Bone marrow (tissue), 2 donors: ENCODE measurements around the gene ZBTB43.
"Not testable (repeated sequence)": the region's sequence is repeated elsewhere in the genome, so short reads cannot be mapped to it uniquely, and the experiment has no call there.

Experiments
- DNase-seq, 2 donors: peaks; one replicate each; lab custom pipeline; 2025; lab: John Stamatoyannopoulos, UW

ZBTB43 gene

DNA sequence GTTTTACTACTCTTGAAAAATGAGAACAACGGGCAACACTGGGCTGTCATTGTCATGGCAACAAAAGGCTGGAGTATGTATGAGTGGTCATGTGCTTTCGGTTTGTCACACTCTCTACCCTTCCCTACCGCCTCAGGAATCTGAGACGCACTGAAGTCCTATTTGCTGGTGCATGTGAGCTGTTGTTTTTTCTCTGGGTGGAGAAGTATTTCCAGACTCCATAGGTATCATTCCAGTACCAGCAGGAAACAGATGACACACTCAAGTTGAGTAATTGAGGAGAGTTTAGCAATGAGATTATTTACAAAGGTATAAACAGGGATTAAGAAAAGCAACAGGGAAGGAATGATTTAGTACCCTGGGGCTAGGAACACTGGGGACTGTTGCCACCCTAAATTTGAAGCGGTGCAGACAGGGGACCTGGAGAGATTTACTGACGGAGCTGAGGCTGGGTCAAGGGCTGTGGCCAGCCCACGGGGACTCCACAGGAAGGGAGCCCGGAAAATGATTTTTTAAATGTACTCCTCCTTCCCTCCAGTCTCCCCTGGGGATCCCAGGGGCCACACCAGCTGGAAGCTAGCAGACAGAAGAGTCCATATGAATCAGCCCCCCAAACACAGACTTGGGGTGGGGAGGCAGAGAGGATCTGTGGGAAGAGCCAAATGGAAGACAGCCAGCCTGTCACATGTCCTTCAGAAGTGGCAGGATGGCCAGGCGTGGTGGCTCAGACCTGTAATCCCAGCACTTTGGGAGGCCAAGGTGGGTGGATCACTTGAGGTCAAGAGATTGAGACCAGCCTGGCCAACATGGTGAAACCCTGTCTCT lies 13.2 kb upstream of the ZBTB43 start:
- DNase-seq = no peak

DNA sequence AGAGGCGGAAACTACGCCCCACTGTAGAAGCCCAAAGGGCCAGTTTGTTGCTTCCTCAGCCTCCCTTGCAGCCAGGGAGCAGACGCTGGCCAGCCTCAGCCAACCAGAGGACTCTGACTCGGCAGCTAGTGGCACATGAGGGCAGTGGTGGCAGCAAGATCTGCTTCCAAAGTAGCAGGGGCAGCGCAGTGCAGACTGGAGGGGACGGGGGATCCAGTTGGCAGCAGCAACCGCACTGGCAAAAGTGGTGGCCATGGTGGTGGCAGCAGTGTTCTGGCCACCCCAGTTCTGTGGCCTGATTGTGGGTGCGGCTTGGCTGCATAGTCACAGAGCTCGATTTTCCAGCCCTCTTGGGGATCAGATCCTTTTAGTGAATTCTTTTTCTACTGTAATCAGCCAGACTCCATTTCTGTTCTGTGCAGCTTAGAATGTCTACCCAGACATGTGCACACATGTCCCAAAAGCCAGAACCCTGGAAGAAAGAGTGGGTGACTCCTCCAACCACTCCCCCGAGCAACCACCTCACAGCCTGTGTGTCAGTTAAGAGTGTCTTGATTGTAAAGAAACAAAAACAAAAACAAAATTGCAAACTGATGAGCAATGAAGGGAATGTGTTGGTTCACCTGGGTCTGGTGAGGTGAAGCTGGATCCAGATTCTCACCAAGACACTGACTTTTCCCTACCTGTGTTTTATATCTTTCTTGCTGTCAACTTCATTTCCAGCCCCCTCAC lies 11.0 kb upstream of the ZBTB43 start:
- DNase-seq = no peak

DNA sequence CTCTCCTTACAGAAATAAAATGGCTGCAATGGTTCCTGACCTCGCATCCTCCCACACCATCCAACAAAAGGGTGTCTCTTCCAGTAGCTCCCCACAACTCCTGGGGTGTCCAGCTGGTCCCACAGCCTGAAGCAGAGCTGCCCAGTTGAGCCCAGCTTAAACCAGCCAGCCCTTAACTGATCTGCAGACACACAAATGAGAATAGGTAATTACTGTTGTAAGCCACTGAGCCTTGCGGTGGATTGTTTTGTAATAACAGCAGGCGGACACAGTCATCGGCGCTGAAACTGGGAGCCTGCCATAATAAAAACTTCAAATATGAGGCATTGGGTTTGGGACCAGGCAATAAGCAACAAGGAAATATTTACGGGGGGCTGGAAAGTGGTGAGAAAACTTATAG lies 10.4 kb upstream of the ZBTB43 start:
- DNase-seq = no peak

DNA sequence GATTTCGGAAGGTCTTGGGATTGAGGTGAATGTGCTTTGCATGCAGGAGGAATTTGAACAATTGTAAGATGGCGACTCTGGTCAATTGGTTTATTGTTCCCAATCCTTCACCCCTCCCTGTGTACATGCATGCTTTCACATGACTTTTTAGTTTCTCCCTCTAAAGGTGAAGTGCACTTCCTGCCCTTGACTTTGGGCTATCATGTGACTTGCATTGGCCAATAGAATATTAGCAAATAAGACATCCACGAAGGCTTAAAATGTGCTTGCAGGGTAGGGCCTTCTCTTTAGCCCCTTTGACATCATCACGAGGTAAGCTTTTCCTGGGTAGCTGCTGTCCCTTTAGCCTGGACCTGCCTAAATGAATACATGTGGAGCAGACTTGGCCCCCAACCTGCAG lies 8.1 kb upstream of the ZBTB43 start:
- no peak for DNase-seq

DNA sequence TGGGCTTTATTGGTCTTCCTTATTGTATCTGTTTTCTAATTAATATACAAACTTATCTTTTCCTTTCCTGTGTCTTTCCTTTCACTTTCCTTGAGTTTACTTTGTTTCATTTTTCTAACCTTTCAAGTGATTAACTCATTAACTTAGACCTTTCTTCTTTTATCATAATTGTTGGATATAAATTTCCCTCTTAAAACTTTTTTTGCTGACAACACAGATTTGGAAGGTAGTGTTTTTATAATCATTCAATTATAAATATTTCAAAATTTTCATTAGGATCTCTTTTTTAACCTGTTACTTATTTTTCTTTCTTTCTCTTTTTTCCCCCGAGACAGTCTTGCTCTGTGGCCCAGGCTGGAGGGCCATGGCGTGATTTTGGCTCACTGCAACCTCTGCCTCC lies 6.9 kb upstream of the ZBTB43 start:
- DNase-seq = no peak

DNA sequence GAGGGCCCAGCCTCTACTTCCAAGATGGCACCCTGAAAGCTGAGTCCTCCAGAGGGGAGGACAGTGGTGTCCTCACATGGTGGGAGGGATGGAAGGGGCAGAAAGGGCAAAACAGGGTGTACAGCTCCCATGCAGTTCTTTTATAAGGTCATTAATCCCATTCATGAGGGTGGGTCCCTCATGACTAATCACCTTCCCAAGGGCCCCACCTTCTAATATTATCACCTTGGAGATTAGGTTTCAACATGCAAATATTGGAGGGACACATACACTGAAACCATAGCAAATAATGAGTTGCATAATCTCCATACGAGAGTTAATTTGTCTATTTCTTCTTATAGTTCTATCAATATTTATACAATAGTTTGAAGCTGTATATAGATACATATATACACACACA lies 5.8 kb upstream of the ZBTB43 start:
- no peak for DNase-seq

DNA sequence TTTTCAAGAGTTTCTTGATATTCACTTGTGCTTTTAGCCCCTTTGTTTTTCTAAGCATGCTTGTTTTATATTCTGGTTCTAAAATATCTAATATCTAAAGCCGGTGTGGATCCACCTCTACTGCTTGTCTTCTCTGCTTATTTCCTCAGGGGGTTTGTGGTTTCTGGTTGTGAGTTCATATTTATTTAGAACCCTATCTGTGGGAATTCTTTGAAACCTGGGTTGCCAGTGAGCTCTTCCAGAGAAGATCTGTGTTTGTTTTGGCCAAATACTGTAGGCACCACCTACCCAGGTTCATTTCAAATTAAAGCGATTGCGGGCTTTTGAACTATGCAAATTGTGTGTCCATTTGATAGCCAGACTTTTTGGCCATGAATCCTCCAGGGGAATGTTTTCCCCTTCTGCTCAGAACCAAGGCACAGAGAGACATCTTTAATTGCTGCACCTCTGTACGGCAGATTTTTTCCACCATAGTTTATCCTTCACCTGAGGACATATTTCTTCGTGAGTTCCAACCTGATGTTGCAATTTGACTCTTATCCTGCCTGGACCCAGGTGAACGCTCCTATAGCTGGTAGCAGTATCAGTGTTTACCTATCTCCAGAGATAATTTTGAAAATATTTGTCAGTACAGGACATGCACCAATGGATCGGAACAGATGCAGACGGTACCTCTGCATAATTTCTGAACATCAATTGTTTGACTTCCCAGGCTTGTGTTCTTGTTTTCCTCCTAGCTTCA lies 2.4 kb upstream of the ZBTB43 start:
- no peak for DNase-seq

DNA sequence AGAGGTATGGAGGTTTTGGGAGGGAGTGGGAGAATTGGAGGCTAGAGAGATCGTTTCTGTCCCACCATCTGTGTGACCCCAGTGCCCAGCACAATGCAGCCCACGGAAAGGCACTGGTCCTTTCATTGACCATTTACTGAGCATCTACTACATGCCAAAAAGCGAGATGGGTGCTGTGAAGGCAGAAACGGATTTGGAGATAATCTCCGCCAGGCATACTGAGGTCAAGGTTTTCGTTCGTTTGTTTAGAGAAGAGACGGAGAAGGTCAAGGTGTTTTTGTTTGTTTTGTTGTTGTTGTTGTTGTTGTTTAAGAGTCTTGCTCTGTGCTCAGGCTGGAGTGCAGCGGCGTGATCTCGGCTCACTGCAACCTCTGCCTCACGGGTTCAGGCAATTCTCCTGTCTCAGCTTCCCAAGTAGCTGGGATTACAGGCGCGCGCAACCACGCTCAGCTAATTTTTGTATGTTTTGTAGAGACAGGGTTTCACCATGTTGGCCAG lies 593 bp upstream of the ZBTB43 start:
- no peak for DNase-seq

DNA sequence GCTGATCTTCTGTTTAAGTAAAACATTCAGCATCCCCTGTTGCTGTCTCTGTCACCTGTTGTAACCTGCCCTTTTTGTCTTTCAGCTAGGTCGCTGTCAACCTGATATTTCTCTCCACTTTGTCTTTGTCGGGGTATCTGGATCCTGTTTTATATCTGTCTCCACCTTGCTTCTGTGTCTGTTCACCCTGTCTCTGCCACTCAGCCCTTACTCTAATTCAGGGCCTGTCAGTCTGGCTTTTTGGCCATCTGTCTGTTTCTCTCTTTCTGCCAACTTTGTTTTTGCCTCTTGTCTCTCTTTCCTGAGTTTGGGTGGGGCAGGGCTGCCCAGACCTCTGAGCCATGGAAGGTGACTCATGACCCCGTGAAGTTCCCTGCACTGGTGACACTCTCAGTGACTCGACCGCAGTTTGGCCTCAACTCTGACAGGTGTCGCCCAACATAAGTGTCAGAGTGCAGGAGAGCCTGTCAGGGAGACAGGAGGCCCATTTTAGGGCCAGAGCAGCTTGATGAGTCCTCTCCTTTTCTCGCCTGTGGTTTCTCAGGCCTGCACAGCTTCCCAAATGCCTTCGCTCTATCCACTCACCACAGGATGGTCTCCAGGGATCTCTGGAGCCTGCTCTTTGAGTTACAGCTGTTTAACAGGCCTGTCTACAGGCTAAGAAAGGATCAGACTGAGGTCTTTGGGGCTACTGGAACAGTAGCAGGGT lies 868 bp downstream of the ZBTB43 start:
- peak; percentile 62 to 68 for DNase-seq

DNA sequence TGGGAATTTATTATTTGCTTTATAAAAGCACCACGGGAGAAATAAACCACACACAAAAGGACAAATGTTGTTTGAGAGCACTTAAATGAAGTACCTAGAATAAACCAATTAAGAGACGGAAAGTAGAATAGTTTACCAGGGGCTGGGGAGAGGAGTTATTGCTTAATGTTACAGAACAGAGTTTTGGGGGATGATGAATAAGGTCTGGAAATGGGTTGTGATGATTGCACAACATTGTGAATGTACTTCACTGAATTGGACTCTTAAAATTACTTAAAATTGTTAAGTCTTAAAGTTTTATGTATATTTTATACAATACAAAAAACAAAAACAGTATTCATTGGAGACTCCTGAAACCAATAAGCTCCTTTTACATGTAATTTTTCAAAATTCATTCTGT lies 1.5 kb downstream of the ZBTB43 start:
- no peak for DNase-seq

DNA sequence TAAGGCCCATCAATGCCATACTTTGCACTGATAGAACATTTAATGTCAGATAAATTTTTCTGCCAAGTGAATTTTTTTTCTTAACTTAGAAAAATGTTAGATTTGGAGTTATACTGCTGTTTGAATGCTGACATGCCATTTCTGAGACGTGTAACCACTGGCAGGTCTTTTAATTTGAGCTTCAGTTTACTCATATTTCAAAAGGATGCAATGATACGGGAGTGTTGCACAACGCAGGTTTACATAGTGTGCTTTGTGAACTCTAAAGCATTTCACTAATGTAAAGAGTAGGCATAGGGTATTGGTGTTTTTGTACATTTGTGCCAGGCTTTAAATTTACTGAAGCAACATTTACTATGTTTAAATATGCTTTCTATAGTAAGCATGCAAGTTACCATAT lies 4.2 kb downstream of the ZBTB43 start:
- DNase-seq = no peak

DNA sequence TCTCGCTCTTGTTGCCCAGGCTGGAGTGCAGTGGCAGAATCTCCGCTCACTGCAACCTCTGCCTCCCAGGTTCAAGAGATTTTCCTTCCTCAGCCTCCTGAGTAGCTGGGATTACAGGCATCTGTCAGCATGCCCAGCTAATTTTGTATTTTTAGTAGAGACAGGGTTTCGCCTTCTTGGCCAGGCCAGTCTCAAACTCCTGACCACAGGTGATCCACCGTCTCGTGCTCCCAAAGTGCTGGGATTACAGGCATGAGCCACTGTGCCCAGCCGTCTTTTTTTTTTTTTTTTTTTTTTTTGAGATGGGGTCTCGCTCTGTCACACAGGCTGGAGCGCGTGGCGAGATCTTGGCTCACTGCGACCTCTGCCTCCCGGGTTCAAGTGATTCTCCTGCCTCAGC lies 5.4 kb downstream of the ZBTB43 start:
- not testable (repeated sequence) for DNase-seq

DNA sequence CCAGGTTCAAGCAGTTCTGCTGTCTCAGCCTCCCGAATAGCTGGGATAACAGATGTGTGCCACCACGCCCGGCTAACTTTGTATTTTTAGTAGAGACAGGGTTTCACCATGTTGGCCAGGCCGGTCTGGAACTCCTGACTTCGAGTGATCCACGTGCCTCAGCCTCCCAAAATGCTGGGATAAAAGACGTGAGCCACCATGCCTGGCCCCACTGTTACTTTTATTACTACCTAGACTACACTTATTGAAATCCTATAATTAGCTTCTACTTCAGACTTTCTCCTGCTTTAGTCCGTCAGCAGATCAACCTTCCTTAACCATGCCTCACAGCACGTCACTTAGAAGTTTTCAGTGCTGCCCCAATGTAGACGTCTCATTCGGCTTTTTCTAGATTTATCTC lies 8.2 kb downstream of the ZBTB43 start:
- no peak for DNase-seq

DNA sequence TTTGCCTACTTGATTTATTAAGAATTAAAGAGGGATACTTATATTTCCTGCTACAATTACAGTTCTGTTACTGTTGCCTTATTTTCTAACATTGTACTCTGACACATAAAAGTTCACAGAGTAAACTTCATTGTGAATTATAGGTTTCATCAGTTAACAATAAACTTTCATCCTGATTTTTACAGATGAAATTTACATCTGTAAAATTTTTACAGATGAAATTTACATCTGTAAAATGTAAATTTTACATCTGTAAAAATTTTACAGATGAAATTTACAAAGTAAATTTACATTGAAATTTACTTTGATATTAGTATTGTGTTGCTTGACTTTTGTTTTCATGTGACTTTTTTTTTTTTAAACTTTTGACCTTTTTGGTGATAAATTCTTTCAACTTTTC lies 9.3 kb downstream of the ZBTB43 start:
- no peak for DNase-seq

DNA sequence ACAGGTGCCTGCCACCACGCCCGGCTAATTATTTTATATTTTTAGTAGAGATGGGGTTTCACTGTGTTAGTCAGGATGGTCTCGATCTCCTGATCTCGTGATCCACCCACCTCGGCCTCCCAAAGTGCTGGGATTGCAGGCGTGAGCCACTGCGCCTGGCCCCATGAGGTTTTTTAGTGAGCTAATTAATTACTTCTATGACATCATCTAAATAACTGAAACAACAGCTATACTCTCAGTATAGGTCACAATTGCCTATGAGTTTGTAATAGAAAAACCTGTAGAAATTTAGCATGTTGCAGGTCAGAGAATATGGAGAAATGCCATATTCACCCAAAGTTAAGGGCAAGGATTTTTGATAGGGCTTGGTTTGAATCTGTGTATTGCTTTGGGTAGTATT lies 12.8 kb downstream of the ZBTB43 start:
- DNase-seq = not testable (repeated sequence)

DNA sequence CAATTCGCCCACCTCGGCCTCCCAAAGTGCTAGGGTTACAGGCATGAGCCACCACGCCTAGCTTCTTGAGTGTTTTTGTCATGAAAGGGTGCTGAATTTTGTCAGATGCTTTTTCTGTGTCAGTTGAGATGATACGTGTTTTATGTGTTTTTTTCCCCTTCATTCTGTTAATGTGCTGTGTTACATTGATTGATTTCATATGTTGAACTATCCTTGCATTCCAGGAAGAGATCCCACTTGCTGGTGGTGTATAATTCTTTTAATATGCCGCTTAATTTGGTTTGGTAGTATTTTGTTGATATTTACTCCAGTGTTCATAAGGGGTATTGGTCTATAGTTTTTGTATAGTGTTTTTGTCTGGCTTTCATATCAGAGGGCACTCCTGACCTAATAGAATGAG lies 13.6 kb downstream of the ZBTB43 start:
- no peak for DNase-seq

DNA sequence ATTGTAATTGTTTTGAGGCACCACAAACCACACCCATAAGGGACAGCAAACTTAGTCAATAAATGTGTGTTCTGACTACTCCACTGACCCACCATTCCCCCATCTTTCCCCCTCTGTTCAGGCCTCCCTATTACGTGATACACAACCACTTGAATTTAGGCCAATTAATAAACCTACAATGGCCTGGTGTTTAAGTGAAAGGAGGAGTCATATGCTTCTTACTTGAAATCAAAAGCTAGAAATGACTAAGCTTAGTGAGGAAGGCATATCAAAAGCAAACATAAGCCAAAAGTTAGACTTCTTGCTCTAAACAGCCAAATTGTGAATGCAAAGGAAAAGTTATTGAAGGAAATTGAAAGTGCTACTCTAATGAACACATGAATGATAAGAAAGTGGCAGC lies 14.6 kb downstream of the ZBTB43 start:
- no peak for DNase-seq

DNA sequence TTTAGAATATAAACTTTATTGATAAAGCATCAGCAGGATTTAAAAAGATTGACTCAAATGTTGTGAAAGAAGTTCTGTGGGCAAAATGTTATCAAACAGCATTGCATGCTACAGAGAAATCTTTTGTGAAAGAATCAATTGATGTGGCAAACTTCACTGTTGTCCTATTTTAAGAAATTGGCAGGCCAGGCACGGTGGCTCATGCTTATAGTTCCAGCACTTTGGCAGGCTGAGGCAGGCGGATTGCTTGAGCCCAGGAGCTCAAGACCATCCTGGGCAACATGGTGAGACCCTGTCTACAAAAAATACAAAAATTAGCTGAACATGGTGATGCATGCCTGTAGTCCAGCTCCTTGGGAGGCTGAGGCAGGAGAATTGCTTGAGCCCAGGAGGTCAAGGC lies 17.4 kb downstream of the ZBTB43 start:
- no peak for DNase-seq

DNA sequence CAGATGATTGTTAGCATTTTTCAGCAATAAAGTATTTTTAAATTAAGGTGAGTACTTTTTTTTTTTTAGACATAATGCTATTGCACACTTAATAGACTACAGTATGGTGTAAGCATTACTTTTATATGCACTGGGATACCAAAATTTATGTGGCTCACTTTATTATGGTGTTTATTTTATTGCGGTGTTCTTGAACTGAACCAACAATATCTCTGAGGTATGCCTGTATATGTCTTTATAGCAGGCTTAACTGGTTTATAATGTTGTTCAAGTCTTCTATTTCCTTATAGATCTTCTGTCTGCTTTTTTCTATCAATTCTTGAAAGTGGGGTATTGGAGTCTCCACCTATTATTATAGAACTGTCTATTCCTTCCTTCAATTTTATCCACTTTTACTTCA lies 18.0 kb downstream of the ZBTB43 start:
- no peak for DNase-seq

DNA sequence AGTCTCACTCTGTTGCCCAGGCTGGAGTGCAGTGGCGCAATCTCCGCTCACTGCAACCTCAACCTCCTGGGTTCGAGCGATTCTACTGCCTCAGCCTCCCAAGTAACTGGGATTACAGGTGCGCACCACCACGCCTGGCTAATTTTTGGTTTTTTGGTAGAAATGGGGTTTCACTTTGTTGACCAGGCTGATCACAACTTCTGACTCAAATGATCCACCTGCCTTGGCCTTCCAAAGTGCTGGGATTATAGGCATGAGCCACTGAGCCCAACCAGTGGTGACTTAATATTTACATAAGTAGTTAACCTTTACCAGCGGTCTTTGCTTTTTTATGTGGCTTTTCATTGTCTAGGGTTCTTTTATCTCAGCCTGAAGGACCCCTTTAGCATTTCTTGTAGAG lies 19.2 kb downstream of the ZBTB43 start:
- DNase-seq = not testable (repeated sequence)

DNA sequence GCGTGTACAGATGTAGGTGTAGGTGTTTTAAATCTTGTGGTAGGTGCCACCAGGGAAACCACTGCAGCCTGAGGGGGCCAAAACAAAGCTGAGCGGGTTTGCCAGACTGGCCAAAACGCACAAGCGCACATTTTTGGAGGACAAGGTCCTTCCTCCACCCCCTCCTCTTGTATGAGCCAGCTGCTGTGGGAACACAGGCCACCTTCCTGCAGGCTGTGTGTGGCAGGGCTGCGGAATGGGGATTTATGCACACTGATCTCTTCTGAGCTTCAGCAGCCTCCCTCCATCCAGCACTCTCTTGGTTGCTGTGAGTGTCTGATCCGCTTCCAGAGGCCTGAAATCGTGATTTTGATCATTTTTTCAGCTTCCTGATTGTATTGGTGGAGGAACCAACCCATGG lies 22.4 kb downstream of the ZBTB43 start:
- DNase-seq = no peak

DNA sequence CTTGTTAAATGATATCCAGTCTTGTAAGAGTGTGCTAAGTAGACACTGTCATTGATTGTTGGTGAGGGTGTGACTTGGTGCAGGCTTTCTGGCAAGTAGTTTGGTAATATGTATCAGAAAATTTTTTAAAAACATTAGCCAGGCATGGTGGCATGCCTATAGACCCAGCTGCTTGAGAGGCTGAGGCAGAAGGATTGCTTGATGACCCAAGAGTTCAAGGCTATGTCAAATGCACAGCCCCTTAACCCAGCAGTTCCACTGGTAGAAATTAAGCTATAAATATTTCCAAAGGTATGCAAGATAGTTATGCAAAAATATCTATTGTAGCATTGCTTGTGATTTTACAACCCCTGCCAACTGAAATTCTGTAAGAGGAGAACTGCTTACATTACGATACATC lies 24.2 kb downstream of the ZBTB43 start:
- DNase-seq = no peak
